T-helper 1 cell treated with Interleukin-12 subunit alpha and Interleukin-12 subunit beta and Interleukin-4 antibody, amounts not matched to agents 30 μg/mL and 1 μg/mL, for 36 hours (primary cell): ENCODE data around the gene SEC62.

Experiments
- H3K27ac Mint-ChIP-seq: one replicate; pipeline ENCODE4 v1.8.0; 2021; ENCODE audit warnings: mild to moderate bottlenecking, mixed read lengths
- H3K27me3 Mint-ChIP-seq: one replicate; pipeline ENCODE4 v1.8.0; 2021; ENCODE audit warnings: low read depth, mixed read lengths
- H3K36me3 Mint-ChIP-seq: one replicate; pipeline ENCODE4 v1.8.0; 2021; ENCODE audit warnings: low read depth, mixed read lengths
- H3K4me1 Mint-ChIP-seq: one replicate; pipeline ENCODE4 v1.8.0; 2021; ENCODE audit warnings: low read depth, mixed read lengths
- H3K4me3 Mint-ChIP-seq: one replicate; pipeline ENCODE4 v1.8.0; 2021; ENCODE audit warnings: mild to moderate bottlenecking, moderate library complexity, mixed read lengths
- H3K9me3 Mint-ChIP-seq: one replicate; pipeline ENCODE4 v1.8.0; 2021; ENCODE audit warnings: mixed read lengths

SEC62 gene

DNA sequence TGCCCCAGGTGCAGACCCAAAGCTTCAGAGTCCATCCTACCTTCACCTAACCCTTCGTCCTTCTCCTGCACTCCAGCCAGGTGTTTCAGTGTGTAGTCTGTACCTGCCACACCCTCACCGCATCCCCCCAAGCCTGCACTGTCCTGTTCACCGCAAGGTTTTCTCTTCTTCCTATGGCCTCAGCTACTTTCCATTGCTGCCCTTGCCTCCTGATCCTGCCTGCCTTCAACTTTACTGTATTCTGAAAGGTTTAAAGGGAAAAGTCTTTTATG, 80.5 kb downstream of the SEC62 start:
- no peaks in the 10 kb centered on the region for H3K9me3 Mint-ChIP-seq
- no peaks in the 10 kb centered on the region for H3K27me3 Mint-ChIP-seq
- H3K36me3 Mint-ChIP-seq, result no peaks in the 10 kb centered on the region
- no peak overlapping the region for H3K27ac Mint-ChIP-seq
- H3K4me1 Mint-ChIP-seq, result peaks cover 14% of the 10 kb centered on the region
- no peak overlapping the region for H3K4me3 Mint-ChIP-seq
